ENCODE measurements around the gene SLC39A6.

Gene SLC39A6

DNA sequence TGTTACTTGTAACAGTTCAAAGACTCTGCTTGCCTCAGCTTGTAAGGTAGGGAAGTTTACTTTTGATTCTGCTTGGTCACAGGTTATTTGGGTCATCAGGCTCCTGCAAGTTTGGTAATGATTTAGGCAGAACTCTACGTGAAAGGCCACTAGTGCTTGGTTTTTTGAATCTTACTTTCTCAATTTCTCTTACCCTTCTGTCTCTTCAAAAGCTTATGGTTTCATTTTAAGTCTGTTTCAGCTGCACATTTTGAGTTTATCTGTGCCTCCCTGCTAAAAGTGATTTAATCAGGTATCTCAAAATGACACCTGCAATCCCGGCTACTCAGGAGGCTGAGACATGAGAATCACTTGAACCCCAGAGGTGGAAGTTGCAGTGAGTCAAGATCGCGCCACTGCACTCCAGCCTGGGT lies 31.8 kb upstream of the SLC39A6 start:
- Histone ChIP-seq H3K4me1 (ENCODE audit: control insufficient read depth in 1 of 2, insufficient read depth in 2 of 2, low read length in 2 of 2) (peaks cover 0 to 6% of the 10 kb centered on the region in 2 donors), H3K27ac (ENCODE audit: low read depth, low read length) (no peak overlapping the region), H3K9me3 (ENCODE audit: control insufficient read depth in 1 of 2, low read length in 2 of 2) (no peaks in the 10 kb centered on the region), H3K4me3 (ENCODE audit: low read depth in 1 of 2, low read length in 2 of 2) (no peak overlapping the region), H3K9ac (ENCODE audit: low read depth in 1 of 2, low read length in 2 of 2) (no peak overlapping the region), H3K36me3 (ENCODE audit: control insufficient read depth in 1 of 2, insufficient read depth in 2 of 2, low read length in 2 of 2) (peaks cover 35 to 80% of the 10 kb centered on the region in 2 donors), H3K27me3 (ENCODE audit: control insufficient read depth in 1 of 2, insufficient read depth in 2 of 2, low read length in 2 of 2) (no peaks in the 10 kb centered on the region)

DNA sequence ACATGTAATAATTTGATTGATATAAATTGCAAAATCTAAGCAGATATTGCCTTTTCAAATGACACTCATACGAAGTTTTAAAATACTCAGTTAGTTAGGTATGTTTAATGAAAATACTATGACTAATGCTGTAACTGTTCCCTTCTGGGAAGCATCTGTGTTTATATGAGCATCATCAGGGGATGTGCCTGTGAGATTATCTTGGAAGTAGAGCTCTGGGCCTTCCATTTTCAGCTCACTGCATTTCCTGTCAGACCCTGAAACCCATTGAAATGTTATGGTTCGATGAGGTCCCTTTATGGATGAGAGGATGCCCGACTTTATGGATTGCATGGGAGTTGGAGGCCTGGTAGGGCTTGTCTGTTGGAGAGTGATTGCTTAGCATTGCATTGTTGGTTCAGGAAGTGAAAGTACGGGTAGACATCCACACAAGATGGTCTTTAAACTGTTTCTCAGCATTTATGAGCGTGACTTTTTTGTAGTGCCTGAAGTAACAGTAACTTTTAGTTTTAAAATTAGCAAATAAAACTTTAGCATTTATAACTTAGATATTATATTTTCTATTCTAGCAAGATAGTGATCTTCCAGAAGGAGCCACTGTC lies 29.2 kb upstream of the SLC39A6 start:
- no peak overlapping the region for H3K27ac ChIP-seq (ENCODE audit: low read depth, low read length)
- H3K4me1 ChIP-seq (ENCODE audit: control insufficient read depth in 1 of 2, insufficient read depth in 2 of 2, low read length in 2 of 2) = peaks cover 0 to 18% of the 10 kb centered on the region in 2 donors
- H3K9me3 ChIP-seq (ENCODE audit: control insufficient read depth in 1 of 2, low read length in 2 of 2) = no peaks in the 10 kb centered on the region
- H3K27me3 ChIP-seq (ENCODE audit: control insufficient read depth in 1 of 2, insufficient read depth in 2 of 2, low read length in 2 of 2) = no peaks in the 10 kb centered on the region
- peaks cover 37 to 80% of the 10 kb centered on the region in 2 donors for H3K36me3 ChIP-seq (ENCODE audit: control insufficient read depth in 1 of 2, insufficient read depth in 2 of 2, low read length in 2 of 2)
- H3K4me3 ChIP-seq (ENCODE audit: low read depth in 1 of 2, low read length in 2 of 2) = no peak overlapping the region
- no peak overlapping the region for H3K9ac ChIP-seq (ENCODE audit: low read depth in 1 of 2, low read length in 2 of 2)

GRCh38 chr18:36157441-36157840 lies 28.3 kb upstream of the SLC39A6 start:
- H3K9me3 ChIP-seq (ENCODE audit: control insufficient read depth in 1 of 2, low read length in 2 of 2) = no peaks in the 10 kb centered on the region
- H3K4me1 ChIP-seq (ENCODE audit: control insufficient read depth in 1 of 2, insufficient read depth in 2 of 2, low read length in 2 of 2) = peaks cover 0 to 21% of the 10 kb centered on the region in 2 donors
- no peak overlapping the region for H3K9ac ChIP-seq (ENCODE audit: low read depth in 1 of 2, low read length in 2 of 2)
- no peaks in the 10 kb centered on the region for H3K27me3 ChIP-seq (ENCODE audit: control insufficient read depth in 1 of 2, insufficient read depth in 2 of 2, low read length in 2 of 2)
- peaks cover 38 to 79% of the 10 kb centered on the region in 2 donors for H3K36me3 ChIP-seq (ENCODE audit: control insufficient read depth in 1 of 2, insufficient read depth in 2 of 2, low read length in 2 of 2)
- H3K27ac ChIP-seq (ENCODE audit: low read depth, low read length) = no peak overlapping the region
- H3K4me3 ChIP-seq (ENCODE audit: low read depth in 1 of 2, low read length in 2 of 2) = no peak overlapping the region

DNA sequence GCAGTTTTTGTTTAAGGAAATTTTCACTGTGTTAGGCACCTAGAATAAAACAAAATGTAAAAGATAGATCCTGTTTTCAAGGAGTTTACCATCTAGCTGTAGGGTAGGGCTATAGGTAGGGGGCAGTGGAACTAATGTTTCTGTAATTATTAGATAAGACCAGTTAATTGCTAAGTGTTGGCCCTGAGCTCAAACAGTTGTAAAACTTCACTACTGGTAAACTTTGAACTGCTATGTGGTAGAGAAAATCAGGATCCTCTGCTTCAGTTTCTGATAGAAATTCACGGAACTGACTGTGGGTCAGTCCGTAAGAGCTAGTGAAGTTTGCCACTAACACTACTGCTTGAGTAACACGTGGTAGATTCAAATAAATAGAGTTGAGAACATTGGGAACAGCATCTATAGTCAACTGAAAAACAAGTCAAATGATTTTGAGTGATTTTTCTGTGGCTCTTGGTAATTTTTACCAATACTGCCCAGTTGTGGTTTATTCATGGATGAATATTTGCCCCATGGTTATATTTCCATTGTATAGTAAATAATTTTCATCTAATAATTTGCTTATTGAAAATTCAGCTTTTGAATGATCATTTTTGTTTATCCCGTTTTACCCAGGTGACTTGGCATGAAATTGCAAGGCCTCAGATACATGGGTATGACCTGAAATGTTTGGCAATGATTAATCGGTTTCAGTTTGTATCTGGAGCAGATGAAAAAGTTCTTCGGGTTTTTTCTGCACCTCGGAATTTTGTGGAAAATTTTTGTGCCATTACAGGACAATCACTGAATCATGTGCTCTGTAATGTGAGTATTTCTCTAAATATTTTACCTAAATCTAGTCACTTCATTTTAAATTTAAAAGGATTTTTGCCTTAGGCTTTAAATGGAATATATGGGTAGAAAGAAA lies 27.0 kb upstream of the SLC39A6 start:
- H3K4me3 ChIP-seq (ENCODE audit: low read depth in 1 of 2, low read length in 2 of 2) = no peak overlapping the region
- peak overlapping the region; percentile 46 for H3K27ac ChIP-seq (ENCODE audit: low read depth, low read length)
- H3K9ac ChIP-seq (ENCODE audit: low read depth in 1 of 2, low read length in 2 of 2) = no peak overlapping the region
- peaks cover 30 to 76% of the 10 kb centered on the region in 2 donors for H3K36me3 ChIP-seq (ENCODE audit: control insufficient read depth in 1 of 2, insufficient read depth in 2 of 2, low read length in 2 of 2)
- no peaks in the 10 kb centered on the region for H3K27me3 ChIP-seq (ENCODE audit: control insufficient read depth in 1 of 2, insufficient read depth in 2 of 2, low read length in 2 of 2)
- H3K4me1 ChIP-seq (ENCODE audit: control insufficient read depth in 1 of 2, insufficient read depth in 2 of 2, low read length in 2 of 2) = peaks cover 0 to 21% of the 10 kb centered on the region in 2 donors
- no peaks in the 10 kb centered on the region for H3K9me3 ChIP-seq (ENCODE audit: control insufficient read depth in 1 of 2, low read length in 2 of 2)

DNA sequence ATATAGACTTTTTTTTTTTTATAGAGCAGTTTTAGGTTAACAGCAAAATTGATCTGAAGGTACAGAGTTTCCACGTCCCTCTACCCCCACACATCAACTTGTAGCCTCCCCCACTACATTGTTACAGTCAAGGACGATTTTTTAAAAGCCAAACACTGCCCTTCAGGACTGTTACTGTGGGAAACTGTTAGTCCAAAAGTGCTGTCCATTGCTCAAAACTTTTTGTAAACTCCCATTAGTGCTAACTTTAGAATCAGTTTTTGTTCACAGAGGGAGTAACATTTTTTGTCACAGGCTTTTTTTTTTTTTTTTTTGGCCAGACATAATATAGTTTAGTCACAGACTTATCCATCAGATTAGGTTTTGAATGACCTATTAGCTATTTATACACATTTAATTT lies 24.6 kb upstream of the SLC39A6 start:
- Histone ChIP-seq H3K9me3 (ENCODE audit: control insufficient read depth in 1 of 2, low read length in 2 of 2) (no peaks in the 10 kb centered on the region), H3K27me3 (ENCODE audit: control insufficient read depth in 1 of 2, insufficient read depth in 2 of 2, low read length in 2 of 2) (no peaks in the 10 kb centered on the region), H3K4me3 (ENCODE audit: low read depth in 1 of 2, low read length in 2 of 2) (no peak overlapping the region), H3K27ac (ENCODE audit: low read depth, low read length) (no peak overlapping the region), H3K9ac (ENCODE audit: low read depth in 1 of 2, low read length in 2 of 2) (no peak overlapping the region), H3K36me3 (ENCODE audit: control insufficient read depth in 1 of 2, insufficient read depth in 2 of 2, low read length in 2 of 2) (peaks cover 19 to 77% of the 10 kb centered on the region in 2 donors), H3K4me1 (ENCODE audit: control insufficient read depth in 1 of 2, insufficient read depth in 2 of 2, low read length in 2 of 2) (peaks cover 0 to 21% of the 10 kb centered on the region in 2 donors)

DNA sequence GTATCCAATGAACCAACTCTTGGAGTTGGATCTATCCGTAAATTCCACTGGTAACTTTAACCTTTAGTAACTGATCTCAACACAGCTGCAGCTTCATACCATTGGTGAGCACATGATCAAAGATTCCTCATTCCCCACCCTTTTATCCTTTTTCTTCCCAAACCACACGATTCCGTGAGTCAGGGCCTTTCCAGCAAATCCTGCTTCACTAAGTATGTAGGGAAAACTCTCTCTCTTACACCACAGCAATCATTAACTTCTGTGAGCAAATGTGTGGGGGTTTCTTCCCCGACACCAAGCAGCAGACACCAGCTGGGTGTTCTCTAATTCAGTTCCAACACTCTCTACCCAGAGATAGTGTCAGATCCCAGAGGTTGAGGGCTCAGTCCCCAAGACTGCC lies 24.1 kb upstream of the SLC39A6 start:
- Histone ChIP-seq H3K4me3 (ENCODE audit: low read depth in 1 of 2, low read length in 2 of 2) (no peak overlapping the region), H3K27me3 (ENCODE audit: control insufficient read depth in 1 of 2, insufficient read depth in 2 of 2, low read length in 2 of 2) (no peaks in the 10 kb centered on the region), H3K36me3 (ENCODE audit: control insufficient read depth in 1 of 2, insufficient read depth in 2 of 2, low read length in 2 of 2) (peaks cover 19 to 78% of the 10 kb centered on the region in 2 donors), H3K4me1 (ENCODE audit: control insufficient read depth in 1 of 2, insufficient read depth in 2 of 2, low read length in 2 of 2) (peaks cover 0 to 21% of the 10 kb centered on the region in 2 donors), H3K9ac (ENCODE audit: low read depth in 1 of 2, low read length in 2 of 2) (no peak overlapping the region), H3K9me3 (ENCODE audit: control insufficient read depth in 1 of 2, low read length in 2 of 2) (no peaks in the 10 kb centered on the region), H3K27ac (ENCODE audit: low read depth, low read length) (no peak overlapping the region)

DNA sequence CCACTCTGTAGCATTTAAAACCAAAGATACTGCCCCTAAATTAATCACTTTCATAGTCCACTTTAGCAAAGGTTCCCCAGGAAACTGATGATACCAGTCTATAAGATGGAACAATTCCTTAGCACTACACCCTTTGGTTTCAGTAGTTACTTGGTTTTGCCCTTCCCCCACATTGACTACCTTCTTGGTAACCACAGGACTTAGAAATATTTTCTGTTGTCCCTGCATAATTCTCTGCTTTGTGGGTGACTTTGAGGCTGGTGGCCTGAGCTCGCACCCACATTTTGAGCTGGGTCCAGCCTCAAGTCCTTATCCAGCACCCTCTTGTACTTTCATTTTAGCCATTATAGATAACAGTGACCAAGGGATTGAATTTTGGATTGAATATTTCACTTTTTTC lies 23.6 kb upstream of the SLC39A6 start:
- Histone ChIP-seq H3K4me3 (ENCODE audit: low read depth in 1 of 2, low read length in 2 of 2) (no peak overlapping the region), H3K27ac (ENCODE audit: low read depth, low read length) (no peak overlapping the region), H3K36me3 (ENCODE audit: control insufficient read depth in 1 of 2, insufficient read depth in 2 of 2, low read length in 2 of 2) (peaks cover 18 to 77% of the 10 kb centered on the region in 2 donors), H3K27me3 (ENCODE audit: control insufficient read depth in 1 of 2, insufficient read depth in 2 of 2, low read length in 2 of 2) (no peaks in the 10 kb centered on the region), H3K4me1 (ENCODE audit: control insufficient read depth in 1 of 2, insufficient read depth in 2 of 2, low read length in 2 of 2) (peaks cover 0 to 21% of the 10 kb centered on the region in 2 donors), H3K9me3 (ENCODE audit: control insufficient read depth in 1 of 2, low read length in 2 of 2) (no peaks in the 10 kb centered on the region), H3K9ac (ENCODE audit: low read depth in 1 of 2, low read length in 2 of 2) (no peak overlapping the region)

- peaks cover 0 to 9% of the 10 kb centered on the region in 2 donors for H3K4me1 ChIP-seq (ENCODE audit: control insufficient read depth in 1 of 2, insufficient read depth in 2 of 2, low read length in 2 of 2)
- no peaks in the 10 kb centered on the region for H3K27me3 ChIP-seq (ENCODE audit: control insufficient read depth in 1 of 2, insufficient read depth in 2 of 2, low read length in 2 of 2)
- H3K27ac ChIP-seq (ENCODE audit: low read depth, low read length) = no peak overlapping the region
- no peak overlapping the region for H3K4me3 ChIP-seq (ENCODE audit: low read depth in 1 of 2, low read length in 2 of 2)
- no peak overlapping the region for H3K9ac ChIP-seq (ENCODE audit: low read depth in 1 of 2, low read length in 2 of 2)
- H3K9me3 ChIP-seq (ENCODE audit: control insufficient read depth in 1 of 2, low read length in 2 of 2) = no peaks in the 10 kb centered on the region
- peaks cover 27 to 81% of the 10 kb centered on the region in 2 donors for H3K36me3 ChIP-seq (ENCODE audit: control insufficient read depth in 1 of 2, insufficient read depth in 2 of 2, low read length in 2 of 2)
These were observed 20.6 kb upstream of the SLC39A6 start for GRCh38 chr18:36149514-36150289.

DNA sequence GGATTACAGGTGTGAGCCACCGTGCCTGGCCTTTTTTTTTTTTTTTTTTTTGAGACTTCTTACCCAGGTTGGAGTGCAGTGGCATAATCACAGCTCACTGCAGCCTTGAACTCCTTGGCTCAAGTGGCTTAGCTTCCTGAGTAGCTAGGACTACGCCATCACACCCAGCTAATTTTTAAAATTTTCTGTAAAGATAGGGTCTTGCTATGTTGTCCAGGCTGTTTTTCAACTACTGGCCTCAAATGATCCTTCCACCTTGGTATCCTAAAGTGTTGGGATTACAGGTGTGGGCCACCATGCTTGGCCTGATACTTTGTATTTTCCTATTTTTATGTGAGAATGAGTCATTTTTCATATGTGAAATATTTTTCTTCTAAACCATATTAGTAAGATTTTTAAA lies 14.3 kb upstream of the SLC39A6 start:
- peaks cover 34 to 88% of the 10 kb centered on the region in 2 donors for H3K36me3 ChIP-seq (ENCODE audit: control insufficient read depth in 1 of 2, insufficient read depth in 2 of 2, low read length in 2 of 2)
- no peak overlapping the region for H3K27ac ChIP-seq (ENCODE audit: low read depth, low read length)
- H3K27me3 ChIP-seq (ENCODE audit: control insufficient read depth in 1 of 2, insufficient read depth in 2 of 2, low read length in 2 of 2) = no peaks in the 10 kb centered on the region
- H3K9ac ChIP-seq (ENCODE audit: low read depth in 1 of 2, low read length in 2 of 2) = no peak overlapping the region
- no peaks in the 10 kb centered on the region for H3K4me1 ChIP-seq (ENCODE audit: control insufficient read depth in 1 of 2, insufficient read depth in 2 of 2, low read length in 2 of 2)
- no peak overlapping the region for H3K4me3 ChIP-seq (ENCODE audit: low read depth in 1 of 2, low read length in 2 of 2)
- H3K9me3 ChIP-seq (ENCODE audit: control insufficient read depth in 1 of 2, low read length in 2 of 2) = no peaks in the 10 kb centered on the region

DNA sequence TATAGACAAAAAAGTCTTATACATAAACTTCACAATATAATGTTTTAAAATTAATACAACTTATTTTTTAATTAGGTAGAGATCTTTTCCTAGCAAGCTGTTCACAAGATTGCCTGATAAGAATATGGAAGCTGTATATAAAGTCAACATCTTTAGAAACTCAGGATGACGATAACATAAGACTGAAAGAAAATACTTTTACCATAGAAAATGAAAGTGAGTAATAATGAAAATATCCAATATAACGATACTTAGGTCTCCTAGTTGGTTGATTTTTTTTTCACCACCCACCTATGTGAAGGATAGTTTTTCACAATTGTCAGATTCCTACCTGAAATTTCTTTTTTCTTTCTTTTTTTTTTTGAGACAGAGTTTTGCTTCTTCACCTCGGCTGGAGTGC lies 13.6 kb upstream of the SLC39A6 start:
- Histone ChIP-seq H3K27me3 (ENCODE audit: control insufficient read depth in 1 of 2, insufficient read depth in 2 of 2, low read length in 2 of 2) (no peaks in the 10 kb centered on the region), H3K27ac (ENCODE audit: low read depth, low read length) (no peak overlapping the region), H3K36me3 (ENCODE audit: control insufficient read depth in 1 of 2, insufficient read depth in 2 of 2, low read length in 2 of 2) (peaks cover 38 to 90% of the 10 kb centered on the region in 2 donors), H3K9ac (ENCODE audit: low read depth in 1 of 2, low read length in 2 of 2) (no peak overlapping the region), H3K4me1 (ENCODE audit: control insufficient read depth in 1 of 2, insufficient read depth in 2 of 2, low read length in 2 of 2) (no peaks in the 10 kb centered on the region), H3K4me3 (ENCODE audit: low read depth in 1 of 2, low read length in 2 of 2) (no peak overlapping the region), H3K9me3 (ENCODE audit: control insufficient read depth in 1 of 2, low read length in 2 of 2) (no peaks in the 10 kb centered on the region)
